Colonic mucosa (tissue), 4 donors: Measurements from ENCODE around the gene NOS1. TPM values are rescaled to one million over a fixed set of nuclear protein-coding genes. Genes with fewer than 3 reads are reported as not detected.

Source experiments
- DNase-seq: peaks from one replicate; pipeline ENCODE4 v3.0.0-alpha.2; 2020
- H3K27ac ChIP-seq: fragments of 200-600 bp; one replicate; pipeline ENCODE4 v1.8.0; 2021
- H3K27me3 ChIP-seq: fragments of 200-600 bp; one replicate; pipeline ENCODE4 v1.8.0; 2021
- H3K36me3 ChIP-seq: fragments of 200-600 bp; one replicate; pipeline ENCODE4 v1.8.0; 2021
- H3K4me1 ChIP-seq: fragments of 200-600 bp; one replicate; pipeline ENCODE4 v1.8.0; 2021; ENCODE audit warnings: mild to moderate bottlenecking
- H3K4me3 ChIP-seq: fragments of 200-600 bp; one replicate; pipeline ENCODE4 v1.8.0; 2021
- H3K9ac ChIP-seq, 2 donors: one replicate each; pipeline ENCODE4 v1.7.0; 2013; ENCODE audit warnings: control low read depth in 2 of 2, low read depth in 2 of 2, low read length in 2 of 2
- H3K9me3 ChIP-seq: fragments of 200-600 bp; one replicate; pipeline ENCODE4 v1.8.0; 2021
- intact Hi-C: fragments of 100-400 bp; cut with DNase I; formaldehyde crosslinking; loops from one replicate; pipeline ENCODE4 v1.14.1; 2022
- total RNA-seq, 2 donors: library from RNA; stranded (reverse); fragmentation: NEBNext Ultra II Directional in 1 of 2; extraction: Animal tissue kit (Norgen Biotek cat#: 25700) in 1 of 2; gene quantifications; one replicate each; pipeline ENCODE4 v1.2.1, GENCODE V29; 2021
- TF ChIP-seq, protein P1 (sequence below): fragments of 200-600 bp; IDR thresholded peaks from one replicate; pipeline ENCODE4 v1.8.0; 2022; ENCODE audit warnings: antibody characterized with exemption, mild to moderate bottlenecking
- donor health status: healthy.
- donor health status: DM: no; HTN: no; CAD: no.
- donor health status: DM: no; HTN: no; CAD: no.

Gene NOS1
- total RNA-seq, 2 donors from 2014 or later: 0.07 to 1.9 TPM

DNA sequence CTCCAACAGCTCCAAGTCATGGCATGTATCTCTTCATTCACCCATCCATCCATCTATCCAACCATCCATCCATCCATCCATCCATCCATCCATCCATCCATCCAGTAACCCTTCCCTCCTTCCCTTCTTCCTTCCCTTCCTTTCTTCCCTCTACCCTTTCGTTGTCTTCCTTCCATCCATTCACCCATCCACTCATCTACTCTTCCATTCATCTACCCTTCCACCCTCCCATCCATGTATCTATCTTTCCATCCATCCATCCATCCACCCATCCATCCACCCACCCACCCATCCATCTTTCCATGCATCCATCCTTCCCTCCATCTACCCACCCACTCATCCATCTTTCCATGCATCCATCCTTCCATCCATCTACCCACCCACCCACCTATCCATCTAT, 117.9 kb downstream of the NOS1 start:
- no peak overlapping the region for H3K4me3 ChIP-seq
- no peaks in the 10 kb centered on the region for H3K36me3 ChIP-seq
- DNase-seq: no peak
- H3K27ac ChIP-seq: no peak overlapping the region
- TF ChIP-seq, protein P1, sequence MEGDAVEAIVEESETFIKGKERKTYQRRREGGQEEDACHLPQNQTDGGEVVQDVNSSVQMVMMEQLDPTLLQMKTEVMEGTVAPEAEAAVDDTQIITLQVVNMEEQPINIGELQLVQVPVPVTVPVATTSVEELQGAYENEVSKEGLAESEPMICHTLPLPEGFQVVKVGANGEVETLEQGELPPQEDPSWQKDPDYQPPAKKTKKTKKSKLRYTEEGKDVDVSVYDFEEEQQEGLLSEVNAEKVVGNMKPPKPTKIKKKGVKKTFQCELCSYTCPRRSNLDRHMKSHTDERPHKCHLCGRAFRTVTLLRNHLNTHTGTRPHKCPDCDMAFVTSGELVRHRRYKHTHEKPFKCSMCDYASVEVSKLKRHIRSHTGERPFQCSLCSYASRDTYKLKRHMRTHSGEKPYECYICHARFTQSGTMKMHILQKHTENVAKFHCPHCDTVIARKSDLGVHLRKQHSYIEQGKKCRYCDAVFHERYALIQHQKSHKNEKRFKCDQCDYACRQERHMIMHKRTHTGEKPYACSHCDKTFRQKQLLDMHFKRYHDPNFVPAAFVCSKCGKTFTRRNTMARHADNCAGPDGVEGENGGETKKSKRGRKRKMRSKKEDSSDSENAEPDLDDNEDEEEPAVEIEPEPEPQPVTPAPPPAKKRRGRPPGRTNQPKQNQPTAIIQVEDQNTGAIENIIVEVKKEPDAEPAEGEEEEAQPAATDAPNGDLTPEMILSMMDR: no peak
- H3K4me1 ChIP-seq: no peaks in the 10 kb centered on the region
- intact Hi-C loops: no loop called here
- H3K9ac ChIP-seq: no peak overlapping the region
- H3K27me3 ChIP-seq: no peaks in the 10 kb centered on the region
- no peaks in the 10 kb centered on the region for H3K9me3 ChIP-seq

DNA sequence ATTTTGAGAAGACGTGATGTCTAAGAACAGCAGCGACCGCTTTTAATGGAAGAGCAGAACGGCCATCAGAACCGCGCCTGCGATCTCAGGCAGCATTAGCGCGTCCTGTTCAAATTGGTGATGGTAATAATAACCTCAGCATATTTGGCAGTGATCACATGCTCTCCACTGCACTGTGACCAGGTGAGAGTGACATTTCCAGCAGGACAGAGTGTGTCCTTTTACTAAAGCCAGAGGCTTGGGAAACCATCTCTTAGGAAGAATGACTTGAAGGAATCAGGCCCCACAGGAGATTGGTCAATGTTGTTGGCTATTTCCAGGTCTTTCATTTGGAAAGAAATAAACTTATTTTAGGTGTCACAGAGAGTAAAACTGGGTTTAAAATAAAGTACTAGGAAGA, 119.7 kb downstream of the NOS1 start:
- H3K27ac ChIP-seq: no peak overlapping the region
- intact Hi-C loops: no loop called here
- no peaks in the 10 kb centered on the region for H3K9me3 ChIP-seq
- no peaks in the 10 kb centered on the region for H3K27me3 ChIP-seq
- TF ChIP-seq, protein P1: no peak
- H3K9ac ChIP-seq: no peak overlapping the region
- no peak for DNase-seq
- H3K4me1 ChIP-seq: no peaks in the 10 kb centered on the region
- H3K4me3 ChIP-seq: no peak overlapping the region
- no peaks in the 10 kb centered on the region for H3K36me3 ChIP-seq

DNA sequence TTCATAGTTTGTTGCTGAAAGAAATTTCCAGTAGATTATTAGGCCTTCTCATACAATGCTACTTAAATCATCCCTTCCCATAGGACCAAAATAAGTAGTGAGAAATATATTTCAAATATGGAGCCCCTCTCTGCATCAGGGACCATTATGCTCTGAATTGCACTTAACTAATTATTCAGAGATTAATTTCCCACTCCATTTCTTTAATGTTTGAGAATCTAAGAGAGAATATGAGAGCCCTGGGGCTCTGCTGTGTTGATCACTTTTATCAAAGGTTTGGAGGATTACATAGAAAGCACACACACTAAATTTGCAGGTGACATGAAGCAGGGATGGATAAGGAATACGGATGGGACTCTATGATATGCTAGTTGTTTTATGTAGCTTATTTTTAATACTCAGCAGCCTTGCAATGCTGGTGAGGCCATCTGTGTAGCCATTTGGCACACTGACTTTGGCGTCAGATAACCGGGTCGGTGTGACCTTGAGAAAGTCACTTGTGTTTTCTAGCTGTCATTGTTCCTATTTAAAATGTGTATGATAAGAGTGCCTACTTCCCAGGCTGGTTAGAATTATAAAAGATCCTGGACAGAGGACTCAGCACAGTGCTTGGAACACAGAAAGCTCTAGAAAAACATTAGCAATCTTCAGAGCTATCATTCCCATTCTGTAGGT, 121.2 kb downstream of the NOS1 start:
- Histone ChIP-seq H3K4me1 (no peaks in the 10 kb centered on the region), H3K27ac (no peak overlapping the region), H3K27me3 (no peaks in the 10 kb centered on the region), H3K9me3 (no peaks in the 10 kb centered on the region), H3K9ac (no peak overlapping the region), H3K36me3 (no peaks in the 10 kb centered on the region), H3K4me3 (no peak overlapping the region)
- intact Hi-C loops: no loop called here
- TF ChIP-seq, protein P1: no peak
- DNase-seq: no peak

DNA sequence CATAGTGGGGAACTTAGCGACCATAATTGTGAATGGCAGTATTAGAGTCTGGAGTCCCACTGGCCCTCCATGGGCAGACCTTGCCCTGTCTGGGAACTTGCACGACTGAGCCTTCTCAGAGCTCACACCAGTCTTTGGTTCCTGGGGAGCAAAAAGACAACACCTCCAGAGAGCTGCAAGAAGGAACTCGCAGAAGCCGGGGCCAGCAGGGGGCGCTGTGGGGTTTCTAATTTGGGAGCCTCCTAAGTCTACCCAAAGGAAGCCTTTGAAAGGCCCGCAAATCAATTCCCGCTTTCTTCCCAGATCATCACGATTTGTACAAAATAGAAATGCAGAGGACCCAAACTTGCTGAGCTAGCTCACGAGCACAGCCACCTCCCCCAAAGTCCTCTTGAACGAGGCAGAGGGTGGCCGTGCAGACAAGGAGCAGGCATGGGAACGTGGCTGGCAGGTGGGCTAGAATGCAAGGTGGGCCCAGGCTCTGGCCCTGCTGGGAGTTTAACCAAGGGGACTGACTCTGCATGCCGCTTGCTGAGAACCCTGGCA, 124.9 kb downstream of the NOS1 start:
- H3K27me3 ChIP-seq: no peaks in the 10 kb centered on the region
- TF ChIP-seq, protein P1: peak; percentile 68
- peak; percentile 85 for DNase-seq
- H3K4me3 ChIP-seq: no peak overlapping the region
- intact Hi-C loops: loop anchor here (5.0 to 10.0 kb wide), 3 partner anchors 128 to 601 kb away; partner anchors contain the start of gene NOS1
- H3K36me3 ChIP-seq: no peaks in the 10 kb centered on the region
- no peak overlapping the region for H3K9ac ChIP-seq
- H3K9me3 ChIP-seq: no peaks in the 10 kb centered on the region
- H3K27ac ChIP-seq: no peak overlapping the region
- H3K4me1 ChIP-seq: no peaks in the 10 kb centered on the region

DNA sequence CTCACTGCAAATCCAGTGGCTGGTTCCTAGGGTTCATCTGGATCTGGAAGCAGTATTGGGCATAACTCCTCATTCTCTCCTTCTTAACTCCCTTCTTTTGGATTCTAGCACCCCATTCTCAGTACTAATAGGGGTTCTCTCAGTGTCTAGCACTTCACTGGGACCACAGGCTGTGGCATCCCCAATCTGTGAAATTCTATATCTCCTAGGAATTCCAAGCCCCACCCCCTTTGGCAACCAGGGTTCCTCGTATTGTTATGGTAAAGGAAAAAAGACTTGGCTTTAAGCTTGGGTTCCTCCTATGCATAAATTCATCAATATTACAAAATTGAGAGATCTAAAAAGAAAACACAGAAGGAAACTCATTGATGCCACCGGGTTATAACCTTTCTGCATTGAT, 126.2 kb downstream of the NOS1 start:
- H3K36me3 ChIP-seq: no peaks in the 10 kb centered on the region
- no peak overlapping the region for H3K9ac ChIP-seq
- no peaks in the 10 kb centered on the region for H3K27me3 ChIP-seq
- H3K27ac ChIP-seq: no peak overlapping the region
- H3K9me3 ChIP-seq: no peaks in the 10 kb centered on the region
- no peaks in the 10 kb centered on the region for H3K4me1 ChIP-seq
- H3K4me3 ChIP-seq: no peak overlapping the region
- intact Hi-C loops: loop anchor here (5.0 to 10.0 kb wide), 3 partner anchors 130 to 602 kb away; partner anchors contain the start of gene NOS1
- TF ChIP-seq, protein P1: no peak
- DNase-seq: no peak
